SU-DHL-6 (cell line): ENCODE data around the gene NET1.

ENCODE experiments used
- H2AFZ ChIP-seq: fragments of 200-600 bp; sonication (generic); 2 replicates; pipeline ENCODE4 v1.6.1; 2014; ENCODE audit warnings: low read depth, mild to moderate bottlenecking, moderate library complexity, mixed read lengths, antibody characterized with exemption, low read length; ENCODE audit not compliant: severe bottlenecking
- H3F3A ChIP-seq: fragments of 200-600 bp; shearing (Covaris generic); 2 replicates; pipeline ENCODE4 v1.6.0; 2016; ENCODE audit warnings: antibody characterized with exemption, mild to moderate bottlenecking; ENCODE audit not compliant: insufficient read depth
- H3K27ac ChIP-seq: fragments of 200-600 bp; sonication (generic); 2 replicates; pipeline ENCODE4 v1.5.1; 2016; ENCODE audit warnings: low read depth, mild to moderate bottlenecking, low read length, moderate library complexity, mixed read lengths
- H3K27me3 ChIP-seq: fragments of 200-600 bp; sonication (generic), shearing (Covaris generic); 2 replicates; pipeline ENCODE4 v1.6.0; 2014; ENCODE audit warnings: mild to moderate bottlenecking, low read length
- H3K36me3 ChIP-seq: fragments of 200-600 bp; sonication (generic); 2 replicates; pipeline ENCODE4 v1.6.1; 2014; ENCODE audit warnings: mild to moderate bottlenecking, low read length, mixed read lengths
- H3K4me2 ChIP-seq: fragments of 300-600, 200-600 bp; shearing (Covaris generic), sonication (generic); 2 replicates; pipeline ENCODE4 v1.6.0; 2014; ENCODE audit warnings: low read length, low read depth, mild to moderate bottlenecking; ENCODE audit not compliant: poor library complexity, severe bottlenecking
- H3K4me3 ChIP-seq: fragments of 200-600 bp; sonication (generic); 2 replicates; pipeline ENCODE4 v1.5.1; 2014; ENCODE audit warnings: antibody characterized with exemption, low read length, mild to moderate bottlenecking, mixed read lengths; ENCODE audit not compliant: insufficient read depth, poor library complexity, severe bottlenecking
- H3K79me2 ChIP-seq: fragments of 200-600 bp; sonication (generic); 2 replicates; pipeline ENCODE4 v1.6.1; 2014; ENCODE audit warnings: mild to moderate bottlenecking, low read length, moderate library complexity; ENCODE audit not compliant: insufficient read depth
- H3K9ac ChIP-seq: fragments of 200-600 bp; sonication (generic); 2 replicates; pipeline ENCODE4 v1.7.0; 2014; ENCODE audit warnings: mild to moderate bottlenecking, low read length
- H3K9me2 ChIP-seq: fragments of 200-600 bp; sonication (generic); replicated peaks from 2 replicates; pipeline ENCODE4 v1.6.1; 2014; ENCODE audit warnings: low read length; ENCODE audit not compliant: insufficient read depth
- H3K9me3 ChIP-seq: fragments of 200-600 bp; sonication (generic); 2 replicates; pipeline ENCODE4 v1.6.1; 2014; ENCODE audit warnings: low read length, mixed read lengths; ENCODE audit not compliant: insufficient read depth
- H4K20me1 ChIP-seq: fragments of 200-600 bp; sonication (generic); 2 replicates; pipeline ENCODE4 v1.6.1; 2014; ENCODE audit warnings: low read depth, mild to moderate bottlenecking, antibody characterized with exemption, low read length, moderate library complexity, mixed read lengths
- EZH2phosphoT487 ChIP-seq: fragments of 200-600 bp; sonication (generic), shearing (Covaris generic); conservative IDR thresholded peaks from 2 replicates; pipeline ENCODE4 v1.6.1; 2018; ENCODE audit warnings: mild to moderate bottlenecking, antibody characterized with exemption, low read length, moderate library complexity, mixed read lengths
- TF ChIP-seq, protein P1 (sequence below): fragments of 200-600 bp; sonication (generic); IDR thresholded peaks from one replicate; pipeline ENCODE4 v1.5.1; 2017; ENCODE audit warnings: antibody characterized with exemption, mild to moderate bottlenecking, low read length, moderate library complexity; ENCODE audit not compliant: insufficient read depth, poor library complexity, severe bottlenecking

The NET1 gene

DNA sequence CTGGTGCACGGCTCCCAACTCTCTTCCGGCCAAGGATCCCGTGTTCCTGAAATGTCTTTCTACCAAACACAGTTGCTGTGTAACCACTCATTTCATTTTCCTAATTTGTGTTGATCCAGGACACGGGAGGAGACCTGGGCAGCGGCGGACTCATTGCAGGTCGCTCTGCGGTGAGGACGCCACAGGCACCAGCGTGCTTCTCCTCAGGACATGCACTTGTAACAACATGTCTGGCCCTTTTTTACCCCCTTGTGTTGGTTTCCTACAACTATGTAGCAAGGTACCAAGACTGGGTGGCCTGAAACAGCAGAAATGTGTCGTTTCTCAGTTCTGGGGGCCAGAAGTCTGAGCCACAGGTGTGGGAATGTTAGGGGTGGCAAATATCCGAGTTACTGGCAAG is 68.8 kb downstream of the NET1 start:
- no peak overlapping the region for H3K9ac ChIP-seq
- no peak overlapping the region for H2AFZ ChIP-seq
- H3K4me3 ChIP-seq, result no peak overlapping the region
- H3K27me3 ChIP-seq, result no peaks in the 10 kb centered on the region
- H3K9me2 ChIP-seq, result no peaks in the 10 kb centered on the region
- H3K36me3 ChIP-seq, result no peaks in the 10 kb centered on the region
- H3K4me2 ChIP-seq, result no peak overlapping the region
- no peaks in the 10 kb centered on the region for H3F3A ChIP-seq
- H3K79me2 ChIP-seq, result no peaks in the 10 kb centered on the region
- TF ChIP-seq, protein P1, sequence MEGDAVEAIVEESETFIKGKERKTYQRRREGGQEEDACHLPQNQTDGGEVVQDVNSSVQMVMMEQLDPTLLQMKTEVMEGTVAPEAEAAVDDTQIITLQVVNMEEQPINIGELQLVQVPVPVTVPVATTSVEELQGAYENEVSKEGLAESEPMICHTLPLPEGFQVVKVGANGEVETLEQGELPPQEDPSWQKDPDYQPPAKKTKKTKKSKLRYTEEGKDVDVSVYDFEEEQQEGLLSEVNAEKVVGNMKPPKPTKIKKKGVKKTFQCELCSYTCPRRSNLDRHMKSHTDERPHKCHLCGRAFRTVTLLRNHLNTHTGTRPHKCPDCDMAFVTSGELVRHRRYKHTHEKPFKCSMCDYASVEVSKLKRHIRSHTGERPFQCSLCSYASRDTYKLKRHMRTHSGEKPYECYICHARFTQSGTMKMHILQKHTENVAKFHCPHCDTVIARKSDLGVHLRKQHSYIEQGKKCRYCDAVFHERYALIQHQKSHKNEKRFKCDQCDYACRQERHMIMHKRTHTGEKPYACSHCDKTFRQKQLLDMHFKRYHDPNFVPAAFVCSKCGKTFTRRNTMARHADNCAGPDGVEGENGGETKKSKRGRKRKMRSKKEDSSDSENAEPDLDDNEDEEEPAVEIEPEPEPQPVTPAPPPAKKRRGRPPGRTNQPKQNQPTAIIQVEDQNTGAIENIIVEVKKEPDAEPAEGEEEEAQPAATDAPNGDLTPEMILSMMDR, result no peak
- TF ChIP-seq EZH2phosphoT487, result no peak
- no peaks in the 10 kb centered on the region for H4K20me1 ChIP-seq
- H3K9me3 ChIP-seq, result no peaks in the 10 kb centered on the region
- no peak overlapping the region for H3K27ac ChIP-seq

DNA sequence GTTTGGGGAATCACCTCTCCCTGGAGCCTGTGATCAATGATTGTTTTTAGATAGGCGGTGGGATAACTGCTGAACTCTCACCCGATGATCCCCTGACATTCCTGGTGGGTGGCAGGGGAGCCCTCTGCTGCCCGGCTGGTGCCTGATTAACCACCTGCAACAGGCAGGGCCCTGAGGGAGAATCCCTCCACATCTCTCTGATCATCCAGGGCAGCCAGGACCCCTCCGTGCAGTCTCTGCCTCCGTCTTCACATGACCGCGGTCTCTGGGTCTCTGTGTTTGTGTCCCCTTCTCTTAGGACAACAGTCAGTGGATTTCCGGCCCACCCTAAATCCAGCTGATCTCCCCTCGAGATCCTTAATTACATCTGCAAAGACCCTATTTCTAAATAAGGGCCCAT is 69.7 kb downstream of the NET1 start:
- H3K79me2 ChIP-seq, result no peaks in the 10 kb centered on the region
- no peak for TF ChIP-seq EZH2phosphoT487
- TF ChIP-seq, protein P1, result no peak
- no peak overlapping the region for H3K9ac ChIP-seq
- H2AFZ ChIP-seq, result no peak overlapping the region
- no peak overlapping the region for H3K4me2 ChIP-seq
- no peak overlapping the region for H3K4me3 ChIP-seq
- H3F3A ChIP-seq, result no peaks in the 10 kb centered on the region
- H3K9me2 ChIP-seq, result no peaks in the 10 kb centered on the region
- no peaks in the 10 kb centered on the region for H3K36me3 ChIP-seq
- no peaks in the 10 kb centered on the region for H3K27me3 ChIP-seq
- no peak overlapping the region for H3K27ac ChIP-seq
- no peaks in the 10 kb centered on the region for H4K20me1 ChIP-seq
- H3K9me3 ChIP-seq, result no peaks in the 10 kb centered on the region

DNA sequence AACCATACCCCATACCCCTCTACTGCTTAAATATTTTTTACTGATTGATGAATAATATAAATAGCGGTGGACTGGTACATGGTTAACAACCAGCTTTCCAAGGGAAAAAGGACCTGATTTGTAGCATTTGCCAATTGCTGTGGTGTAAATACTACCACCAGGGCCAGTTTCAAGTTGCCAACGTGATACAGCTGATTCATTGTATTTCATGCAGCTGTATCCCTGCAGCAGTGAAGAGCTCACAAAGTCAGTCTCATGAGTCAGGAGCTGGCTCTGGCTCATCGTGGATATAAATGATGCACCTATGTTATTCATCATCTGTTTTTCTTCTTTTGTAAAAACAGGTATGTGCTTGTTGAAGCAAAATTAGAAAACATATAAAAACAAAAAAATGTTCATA is 71.8 kb downstream of the NET1 start:
- H3K36me3 ChIP-seq, result no peaks in the 10 kb centered on the region
- no peaks in the 10 kb centered on the region for H3K79me2 ChIP-seq
- no peaks in the 10 kb centered on the region for H3K27me3 ChIP-seq
- H3K9me2 ChIP-seq, result no peaks in the 10 kb centered on the region
- no peak overlapping the region for H3K4me3 ChIP-seq
- H3K9ac ChIP-seq, result no peak overlapping the region
- H3K9me3 ChIP-seq, result no peaks in the 10 kb centered on the region
- no peak overlapping the region for H3K27ac ChIP-seq
- H4K20me1 ChIP-seq, result no peaks in the 10 kb centered on the region
- H3K4me2 ChIP-seq, result no peak overlapping the region
- TF ChIP-seq EZH2phosphoT487, result no peak
- TF ChIP-seq, protein P1, result no peak
- H2AFZ ChIP-seq, result no peak overlapping the region
- H3F3A ChIP-seq, result no peaks in the 10 kb centered on the region
